ENCODE measurements around the gene RYR2.

RYR2 gene

DNA sequence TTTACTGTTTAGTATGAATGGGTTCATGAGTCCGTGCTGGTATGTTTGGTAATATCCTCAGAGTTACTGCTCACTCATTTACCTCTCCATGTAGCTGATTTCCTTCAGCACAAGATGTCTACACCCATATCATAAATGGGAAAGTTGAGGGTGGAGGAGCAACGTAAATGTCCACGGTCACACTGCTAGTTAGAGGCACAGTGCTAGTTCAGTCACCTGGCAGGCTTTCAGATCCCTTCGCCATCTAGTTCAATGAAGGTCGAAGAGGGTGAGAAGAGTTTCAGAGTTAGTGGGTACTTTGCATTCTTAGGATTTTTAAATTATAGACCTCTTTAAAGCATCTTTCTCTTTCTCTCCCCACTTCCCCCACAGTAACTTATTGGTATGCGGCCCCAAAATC is 630.0 kb downstream of the RYR2 start:
- FAIRE-seq: no peak
- TF ChIP-seq POLR2A (IDR thresholded peaks at IDR 0.05; ENCODE audit: low read depth, low read length) (no peak), TAF1 (IDR thresholded peaks at IDR 0.05; ENCODE audit: borderline replicate concordance, low read depth, low read length) (no peak), POLR2AphosphoS5 (IDR thresholded peaks at IDR 0.05; ENCODE audit: low read depth, low read length) (no peak)

DNA sequence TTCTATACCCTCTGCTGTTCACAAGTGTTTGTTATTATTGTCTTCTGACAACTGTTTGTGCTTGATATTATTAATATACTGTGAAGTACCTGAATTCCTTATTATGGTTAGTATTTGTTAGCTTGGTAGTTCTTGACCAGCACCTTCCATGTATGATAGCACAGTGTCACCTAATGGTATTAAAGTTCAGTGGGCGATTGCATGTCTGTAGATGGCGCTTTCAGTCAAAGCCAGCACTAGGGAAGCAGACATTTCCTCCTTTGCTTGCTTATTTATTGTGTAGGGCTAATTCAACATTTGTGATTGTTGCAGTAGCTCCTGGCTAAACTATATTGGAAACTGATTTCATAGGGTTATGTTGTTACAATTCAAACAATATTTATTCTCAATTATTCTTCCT is 630.8 kb downstream of the RYR2 start:
- TF ChIP-seq POLR2AphosphoS5 (IDR thresholded peaks at IDR 0.05; ENCODE audit: low read depth, low read length): no peak
- no peak for TF ChIP-seq TAF1 (IDR thresholded peaks at IDR 0.05; ENCODE audit: borderline replicate concordance, low read depth, low read length)
- TF ChIP-seq POLR2A (IDR thresholded peaks at IDR 0.05; ENCODE audit: low read depth, low read length): no peak
- FAIRE-seq: peak; percentile 86
- DNase-seq (ENCODE audit: insufficient read length): no peak

More for the DNA sequence above, 630.0 kb downstream of the RYR2 start:
- no peak for DNase-seq (ENCODE audit: insufficient read length)

DNA sequence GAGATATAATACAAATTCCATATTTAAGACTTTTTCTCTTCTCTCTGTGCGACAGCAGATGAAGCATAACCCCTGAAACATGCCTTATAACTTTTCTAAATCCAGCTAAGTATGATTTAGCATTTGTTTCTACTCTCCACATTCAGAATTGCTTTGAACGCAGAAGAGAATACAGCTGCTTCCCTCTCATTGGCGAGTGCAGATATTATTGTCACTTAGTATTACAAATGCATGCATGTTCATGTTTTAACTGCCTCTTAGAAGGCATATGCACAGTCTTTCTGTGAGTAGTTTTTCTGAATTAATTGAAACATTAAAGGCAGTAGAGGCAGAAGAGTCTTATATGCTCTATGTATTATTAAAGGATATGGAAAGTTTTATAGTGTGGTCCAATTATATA is 631.6 kb downstream of the RYR2 start:
- TF ChIP-seq TAF1 (IDR thresholded peaks at IDR 0.05; ENCODE audit: borderline replicate concordance, low read depth, low read length): no peak
- no peak for TF ChIP-seq POLR2AphosphoS5 (IDR thresholded peaks at IDR 0.05; ENCODE audit: low read depth, low read length)
- TF ChIP-seq POLR2A (IDR thresholded peaks at IDR 0.05; ENCODE audit: low read depth, low read length): no peak
- FAIRE-seq: no peak
- DNase-seq (ENCODE audit: insufficient read length): no peak

DNA sequence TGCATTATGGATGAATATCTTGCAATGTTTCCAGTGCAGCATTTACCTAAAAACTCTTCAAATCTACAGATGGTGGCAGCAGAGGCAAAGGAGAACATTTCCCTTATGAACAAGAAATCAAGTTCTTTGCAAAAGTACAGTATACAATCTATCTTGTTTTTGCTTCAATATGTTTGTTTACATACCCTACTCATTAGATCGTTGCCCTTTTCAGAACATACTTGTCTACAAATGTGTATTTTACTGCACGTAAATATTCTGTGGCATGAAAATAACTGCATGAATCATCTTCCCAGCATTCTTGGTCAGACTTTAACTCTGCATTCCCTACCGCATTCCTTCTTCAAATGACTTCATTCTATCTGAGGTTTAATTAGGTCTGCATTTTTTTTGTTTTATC is 636.0 kb downstream of the RYR2 start:
- FAIRE-seq: no peak
- TF ChIP-seq POLR2AphosphoS5 (IDR thresholded peaks at IDR 0.05; ENCODE audit: low read depth, low read length): no peak
- TF ChIP-seq POLR2A (IDR thresholded peaks at IDR 0.05; ENCODE audit: low read depth, low read length): no peak
- no peak for TF ChIP-seq TAF1 (IDR thresholded peaks at IDR 0.05; ENCODE audit: borderline replicate concordance, low read depth, low read length)

DNA sequence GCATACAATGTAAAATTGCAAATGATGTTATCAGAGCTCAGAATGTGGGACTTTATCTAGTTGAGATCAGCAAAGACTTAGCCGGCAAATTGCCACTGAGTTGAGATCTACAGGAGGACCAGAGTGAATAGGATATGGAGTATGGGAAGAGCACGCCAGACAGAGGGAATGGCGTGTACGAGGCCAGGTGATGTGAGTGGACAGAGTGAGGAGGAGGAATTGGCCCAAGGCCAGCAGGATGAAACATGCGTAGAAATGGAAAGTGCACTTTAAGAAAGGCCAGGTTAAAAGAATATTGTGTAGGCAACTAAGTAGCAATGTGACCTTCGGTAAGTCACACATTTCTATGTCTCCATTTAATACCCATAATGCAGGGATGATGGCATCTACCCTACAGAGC is 637.7 kb downstream of the RYR2 start:
- no peak for FAIRE-seq
- TF ChIP-seq POLR2AphosphoS5 (IDR thresholded peaks at IDR 0.05; ENCODE audit: low read depth, low read length) (no peak), POLR2A (IDR thresholded peaks at IDR 0.05; ENCODE audit: low read depth, low read length) (no peak), TAF1 (IDR thresholded peaks at IDR 0.05; ENCODE audit: borderline replicate concordance, low read depth, low read length) (no peak)

More for the DNA sequence above, 636.0 kb downstream of the RYR2 start:
- DNase-seq (ENCODE audit: insufficient read length): no peak

DNA sequence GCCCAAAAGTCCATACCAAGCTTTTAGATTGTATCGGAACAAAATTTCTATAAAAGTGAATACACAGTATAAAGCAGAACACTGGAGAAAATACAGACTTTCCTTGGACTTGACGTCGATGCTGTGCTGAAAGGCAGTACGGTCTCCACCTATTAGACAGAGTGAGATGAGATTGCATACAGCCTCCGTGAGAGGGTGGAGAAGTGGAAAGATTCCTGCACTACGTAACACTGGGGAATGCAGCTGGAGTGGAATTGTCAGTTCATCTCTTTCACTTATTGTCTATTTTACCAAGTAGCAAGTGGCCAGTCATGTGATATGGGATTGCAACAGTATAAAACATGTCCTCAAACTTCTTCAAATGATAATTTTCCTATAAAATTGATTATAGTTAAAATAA is 639.2 kb downstream of the RYR2 start:
- FAIRE-seq: no peak

More for the DNA sequence above, 637.7 kb downstream of the RYR2 start:
- no peak for DNase-seq (ENCODE audit: insufficient read length)

DNA sequence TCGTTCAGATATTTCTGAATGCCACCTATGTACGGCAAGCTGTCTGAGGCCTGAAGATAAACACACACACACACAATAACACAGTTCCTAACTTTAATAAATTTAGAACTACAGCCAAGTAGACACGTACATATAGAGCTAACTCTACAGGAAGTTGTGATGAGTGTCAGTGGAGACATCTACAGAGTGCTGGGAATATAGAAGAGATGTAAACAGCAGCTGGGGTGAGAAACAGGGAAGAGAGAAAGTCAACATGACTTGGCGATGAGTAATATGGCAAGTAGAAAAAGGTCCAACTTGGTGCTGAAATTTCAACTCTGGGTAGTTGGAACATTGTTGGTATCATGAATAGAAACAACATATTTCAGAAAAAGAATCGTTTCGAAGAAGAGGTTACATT is 642.3 kb downstream of the RYR2 start:
- no peak for FAIRE-seq
- TF ChIP-seq POLR2A (IDR thresholded peaks at IDR 0.05; ENCODE audit: low read depth, low read length): no peak
- TF ChIP-seq TAF1 (IDR thresholded peaks at IDR 0.05; ENCODE audit: borderline replicate concordance, low read depth, low read length): no peak
- no peak for TF ChIP-seq POLR2AphosphoS5 (IDR thresholded peaks at IDR 0.05; ENCODE audit: low read depth, low read length)

More for the DNA sequence above, 639.2 kb downstream of the RYR2 start:
- no peak for TF ChIP-seq TAF1 (IDR thresholded peaks at IDR 0.05; ENCODE audit: borderline replicate concordance, low read depth, low read length)
- no peak for TF ChIP-seq POLR2A (IDR thresholded peaks at IDR 0.05; ENCODE audit: low read depth, low read length)
- TF ChIP-seq POLR2AphosphoS5 (IDR thresholded peaks at IDR 0.05; ENCODE audit: low read depth, low read length): no peak
- no peak for DNase-seq (ENCODE audit: insufficient read length)

DNA sequence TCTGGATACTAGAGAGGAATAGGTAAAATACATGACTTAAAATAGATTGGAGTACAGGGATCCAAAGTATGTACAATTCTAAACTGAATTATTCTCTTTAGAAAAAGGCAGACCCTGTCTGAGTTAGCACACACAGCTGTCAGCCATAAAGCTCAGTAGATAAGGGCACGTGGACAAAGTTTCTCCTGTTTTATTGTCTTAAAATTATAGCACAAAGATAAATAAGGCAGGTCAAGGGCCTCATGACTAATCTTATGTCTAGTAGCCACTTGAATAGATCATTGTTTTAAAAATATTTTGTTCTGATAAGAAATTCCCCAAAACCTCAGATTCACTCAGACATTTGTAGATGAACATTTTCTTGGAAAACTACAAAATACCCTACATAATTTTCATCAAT is 643.6 kb downstream of the RYR2 start:
- FAIRE-seq: no peak

More for the DNA sequence above, 642.3 kb downstream of the RYR2 start:
- no peak for DNase-seq (ENCODE audit: insufficient read length)

DNA sequence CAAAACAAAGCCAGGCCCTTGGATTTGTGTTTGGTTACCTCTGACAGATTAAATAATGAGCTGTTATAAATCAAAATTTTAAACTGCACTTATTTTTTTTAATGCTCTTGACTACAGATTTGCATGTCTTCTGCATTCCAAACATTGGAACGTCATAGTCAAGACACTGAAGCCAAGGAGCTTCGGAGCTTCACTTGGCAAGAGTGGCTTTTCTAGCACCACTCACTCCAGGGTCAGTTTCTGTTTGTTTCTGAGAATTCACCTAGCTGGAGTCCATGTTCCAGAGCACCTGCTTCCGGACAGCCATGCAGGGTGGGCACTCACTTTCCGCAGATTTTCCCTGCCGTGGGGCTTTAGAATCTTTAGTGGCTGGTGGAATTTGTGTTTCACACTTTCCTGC is 645.8 kb downstream of the RYR2 start:
- no peak for DNase-seq (ENCODE audit: insufficient read length)
- TF ChIP-seq TAF1 (IDR thresholded peaks at IDR 0.05; ENCODE audit: borderline replicate concordance, low read depth, low read length) (no peak), POLR2AphosphoS5 (IDR thresholded peaks at IDR 0.05; ENCODE audit: low read depth, low read length) (no peak), POLR2A (IDR thresholded peaks at IDR 0.05; ENCODE audit: low read depth, low read length) (no peak)
- no peak for FAIRE-seq

More for the DNA sequence above, 643.6 kb downstream of the RYR2 start:
- no peak for DNase-seq (ENCODE audit: insufficient read length)
- TF ChIP-seq TAF1 (IDR thresholded peaks at IDR 0.05; ENCODE audit: borderline replicate concordance, low read depth, low read length) (no peak), POLR2AphosphoS5 (IDR thresholded peaks at IDR 0.05; ENCODE audit: low read depth, low read length) (no peak), POLR2A (IDR thresholded peaks at IDR 0.05; ENCODE audit: low read depth, low read length) (no peak)

DNA sequence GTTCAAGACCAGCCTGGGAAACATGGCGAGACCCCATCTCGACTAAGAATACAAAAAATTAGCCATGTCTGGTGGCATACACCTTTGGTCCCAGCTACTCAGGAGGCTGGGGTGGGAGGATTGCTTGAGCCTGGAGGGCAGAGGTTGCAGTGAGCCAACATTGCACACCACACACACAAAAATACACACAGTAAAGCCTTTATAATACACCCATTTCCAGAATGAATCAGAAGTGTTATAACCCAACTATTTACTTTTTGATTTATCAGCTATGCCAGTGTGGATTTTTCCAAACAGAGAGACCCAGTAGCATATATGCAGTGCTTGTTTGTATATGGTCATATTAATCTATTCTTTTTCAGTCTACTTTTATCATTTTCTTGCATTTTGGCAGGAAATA is 648.7 kb downstream of the RYR2 start:
- no peak for DNase-seq (ENCODE audit: insufficient read length)
- no peak for FAIRE-seq
- TF ChIP-seq TAF1 (IDR thresholded peaks at IDR 0.05; ENCODE audit: borderline replicate concordance, low read depth, low read length) (no peak), POLR2AphosphoS5 (IDR thresholded peaks at IDR 0.05; ENCODE audit: low read depth, low read length) (no peak), POLR2A (IDR thresholded peaks at IDR 0.05; ENCODE audit: low read depth, low read length) (no peak)

DNA sequence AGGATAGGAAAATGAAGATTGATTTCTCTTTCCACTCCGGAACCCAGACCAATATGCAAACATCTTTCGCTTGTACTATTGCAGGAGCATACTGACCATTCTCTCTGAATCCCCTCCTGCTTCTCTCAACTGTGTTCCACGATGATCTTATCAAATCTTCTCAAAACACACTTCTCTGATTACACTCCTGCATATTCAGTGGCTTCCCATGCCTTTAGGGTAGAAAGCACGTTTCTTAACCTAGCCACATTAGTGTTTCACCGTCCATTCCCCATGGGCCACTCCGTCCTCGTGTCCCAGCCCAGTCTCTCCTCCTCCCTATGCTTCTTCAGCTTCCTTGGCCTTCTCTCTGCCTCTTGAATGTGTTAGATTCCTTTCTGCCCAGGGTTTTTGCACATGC is 650.3 kb downstream of the RYR2 start:
- DNase-seq (ENCODE audit: insufficient read length): no peak
- FAIRE-seq: no peak
- TF ChIP-seq POLR2AphosphoS5 (IDR thresholded peaks at IDR 0.05; ENCODE audit: low read depth, low read length) (no peak), TAF1 (IDR thresholded peaks at IDR 0.05; ENCODE audit: borderline replicate concordance, low read depth, low read length) (no peak), POLR2A (IDR thresholded peaks at IDR 0.05; ENCODE audit: low read depth, low read length) (no peak)

DNA sequence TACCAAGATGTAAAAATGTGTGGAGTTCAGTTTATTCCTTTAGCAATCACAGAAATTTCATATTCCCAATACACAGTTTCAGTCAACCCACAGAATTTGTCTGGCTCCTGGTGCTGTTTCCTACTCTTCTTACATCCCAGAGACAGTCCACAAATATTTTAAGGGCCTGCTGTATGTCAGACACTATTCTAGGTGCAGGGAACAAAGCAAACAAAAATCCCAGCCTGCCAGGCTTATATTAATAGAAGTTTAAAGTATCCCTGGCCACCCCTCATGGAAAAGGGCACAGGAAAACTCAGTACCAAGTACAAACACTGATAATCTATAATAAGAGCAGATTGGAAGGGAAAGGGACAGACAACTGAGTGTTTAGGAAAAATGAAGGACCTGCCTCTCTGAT is 653.9 kb downstream of the RYR2 start:
- FAIRE-seq: no peak
- DNase-seq (ENCODE audit: insufficient read length): no peak
- TF ChIP-seq TAF1 (IDR thresholded peaks at IDR 0.05; ENCODE audit: borderline replicate concordance, low read depth, low read length): no peak
- TF ChIP-seq POLR2AphosphoS5 (IDR thresholded peaks at IDR 0.05; ENCODE audit: low read depth, low read length): no peak
- TF ChIP-seq POLR2A (IDR thresholded peaks at IDR 0.05; ENCODE audit: low read depth, low read length): no peak

DNA sequence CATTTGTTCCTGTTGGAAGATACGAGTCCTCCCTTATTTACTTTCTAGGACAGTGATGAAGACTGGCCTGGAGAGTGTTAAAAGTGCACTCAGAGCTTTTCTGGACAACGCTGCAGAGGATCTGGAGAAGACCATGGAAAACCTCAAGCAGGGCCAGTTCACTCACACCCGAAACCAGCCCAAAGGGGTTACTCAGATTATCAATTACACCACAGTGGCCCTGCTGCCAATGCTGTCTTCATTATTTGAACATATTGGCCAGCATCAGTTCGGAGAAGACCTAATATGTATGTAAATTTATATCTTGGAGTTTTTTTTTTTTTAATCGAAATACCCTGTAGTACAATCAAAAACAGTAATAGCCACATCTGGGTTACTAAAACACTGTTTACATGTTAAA is 658.2 kb downstream of the RYR2 start:
- no peak for DNase-seq (ENCODE audit: insufficient read length)
- TF ChIP-seq TAF1 (IDR thresholded peaks at IDR 0.05; ENCODE audit: borderline replicate concordance, low read depth, low read length): no peak
- no peak for TF ChIP-seq POLR2A (IDR thresholded peaks at IDR 0.05; ENCODE audit: low read depth, low read length)
- TF ChIP-seq POLR2AphosphoS5 (IDR thresholded peaks at IDR 0.05; ENCODE audit: low read depth, low read length): no peak
- FAIRE-seq: no peak
